Activated CD8-positive, alpha-beta memory T cell treated with anti-CD3 and anti-CD28 coated beads, Interleukin-2, amount 50 U/mL, for 48 hours (primary cell): Measurements from ENCODE around the gene MR1.

Experiments used
- DNase-seq: peaks from one replicate; pipeline ENCODE4 v3.0.0-alpha.2; 2020

MR1 gene

DNA sequence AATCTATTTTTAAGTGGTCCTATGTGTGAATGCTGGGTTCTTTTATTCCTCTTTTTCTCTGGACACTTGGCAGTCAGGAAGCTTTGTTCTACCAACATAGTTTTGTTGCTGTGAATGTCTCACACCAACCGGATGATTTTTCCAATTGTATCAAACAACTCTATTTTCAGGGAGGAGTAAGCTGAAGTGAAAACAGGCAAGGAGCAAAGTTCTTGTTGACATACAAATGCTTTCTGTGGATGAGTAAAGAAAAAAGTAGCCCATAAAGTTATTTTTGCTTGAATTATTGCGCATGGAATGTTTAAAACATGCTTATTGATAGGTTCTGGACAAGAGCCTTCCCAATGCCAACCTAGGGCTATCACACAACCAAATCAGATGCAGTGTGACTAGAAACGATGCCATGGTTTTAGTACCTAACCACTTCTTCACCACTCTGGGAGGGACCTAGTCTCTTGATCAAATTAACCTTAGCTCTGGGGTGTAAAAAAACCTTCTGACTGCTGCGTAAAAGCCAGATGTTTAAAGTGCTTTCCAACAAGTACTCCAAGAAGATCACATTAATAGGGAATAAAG is 59.2 kb downstream of the MR1 start:
- no peak for DNase-seq

DNA sequence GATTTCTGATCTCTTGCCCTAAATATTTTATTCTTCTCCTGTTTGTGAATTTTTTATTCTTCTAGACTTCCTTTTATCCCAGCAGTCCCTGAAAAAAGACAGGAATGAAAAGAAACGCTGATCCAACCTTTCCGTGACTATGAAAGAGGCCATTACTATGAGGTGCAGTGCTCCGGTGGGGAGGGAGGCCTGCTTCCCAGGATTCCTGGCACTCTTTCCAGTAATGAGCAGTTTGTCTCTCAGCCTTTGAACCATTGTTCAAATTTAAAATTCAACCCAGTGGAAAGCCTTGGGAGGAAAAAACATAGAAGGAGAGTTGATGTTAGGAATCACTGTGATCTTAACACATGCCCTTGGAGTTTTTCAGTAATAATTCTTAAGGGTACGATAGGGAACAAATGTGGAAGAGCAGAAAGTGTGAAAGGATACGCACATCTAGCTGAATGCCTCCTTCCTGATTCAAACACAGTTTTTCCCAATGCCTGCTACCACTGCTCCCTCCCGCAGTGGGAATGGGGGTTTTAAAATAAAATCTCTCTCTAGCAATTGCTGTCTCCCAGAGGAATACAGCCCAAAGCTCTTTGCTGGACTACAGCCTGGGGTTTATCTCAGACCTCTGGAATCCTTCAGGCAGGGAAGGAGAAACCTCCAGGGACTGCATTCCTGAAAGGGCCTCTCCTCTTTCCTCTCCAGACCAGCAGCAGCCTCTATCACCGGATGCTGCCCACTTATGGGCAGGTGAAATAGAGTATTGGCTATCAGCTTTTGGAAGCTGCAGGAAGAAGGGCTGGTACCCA is 60.8 kb downstream of the MR1 start:
- no peak for DNase-seq

DNA sequence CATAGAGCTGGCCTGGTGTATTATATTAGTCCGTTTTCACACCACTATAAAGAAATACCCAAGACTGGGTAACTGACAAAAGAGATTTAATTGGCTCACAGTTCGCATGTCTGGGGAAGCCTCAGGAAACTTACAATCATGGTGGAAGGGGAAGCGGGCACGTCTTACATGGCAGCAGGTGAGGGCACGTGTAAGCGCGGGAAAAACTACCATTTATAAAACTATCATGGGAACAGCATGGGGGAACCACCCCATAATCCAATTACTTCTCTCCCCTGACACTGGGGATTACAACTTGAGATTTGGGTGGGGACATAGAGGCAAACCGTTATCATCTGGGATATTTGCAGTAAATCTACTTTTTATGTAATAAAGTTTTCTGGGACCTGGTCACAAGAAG is 61.5 kb downstream of the MR1 start:
- DNase-seq = no peak

DNA sequence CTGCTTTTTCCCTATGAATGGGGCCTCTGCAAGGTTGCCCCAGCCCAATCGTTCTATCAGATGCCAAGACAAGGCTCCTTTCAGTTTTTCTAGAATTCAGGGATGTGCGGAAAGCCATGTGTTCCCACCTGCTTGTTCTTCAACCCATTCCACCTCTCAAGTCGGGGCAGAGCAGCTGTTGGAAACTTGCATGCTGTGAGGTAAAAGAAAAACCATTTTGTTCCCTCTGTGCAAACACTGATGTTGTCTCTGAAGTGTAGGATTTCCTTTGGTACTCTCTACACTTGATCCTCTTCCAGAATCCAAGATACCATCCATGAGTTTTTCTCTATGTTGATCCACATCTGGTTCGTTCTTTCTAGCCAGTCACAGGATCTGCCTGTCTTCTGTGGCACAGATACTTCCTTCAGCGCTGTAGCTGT is 62.0 kb downstream of the MR1 start:
- no peak for DNase-seq

DNA sequence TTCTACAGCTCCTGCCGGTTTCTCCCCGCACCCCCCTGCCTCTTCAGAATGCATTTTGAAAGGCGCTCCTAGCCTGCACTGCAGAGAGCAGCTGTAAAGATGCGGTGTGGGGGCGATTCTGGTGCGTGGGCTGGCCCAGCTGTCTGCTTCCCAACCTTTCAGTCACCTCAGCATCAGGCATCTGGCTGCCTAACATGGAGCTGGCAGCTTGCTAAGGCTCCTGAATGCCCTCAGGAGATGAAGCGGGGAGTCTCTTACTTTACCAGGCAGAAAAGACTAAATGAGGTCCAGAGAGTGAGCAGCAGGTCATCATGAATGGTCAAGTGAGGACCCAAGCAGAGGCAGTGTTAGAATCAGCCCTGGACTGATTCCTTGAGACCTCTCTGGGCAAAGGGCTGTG is 63.5 kb downstream of the MR1 start:
- no peak for DNase-seq

DNA sequence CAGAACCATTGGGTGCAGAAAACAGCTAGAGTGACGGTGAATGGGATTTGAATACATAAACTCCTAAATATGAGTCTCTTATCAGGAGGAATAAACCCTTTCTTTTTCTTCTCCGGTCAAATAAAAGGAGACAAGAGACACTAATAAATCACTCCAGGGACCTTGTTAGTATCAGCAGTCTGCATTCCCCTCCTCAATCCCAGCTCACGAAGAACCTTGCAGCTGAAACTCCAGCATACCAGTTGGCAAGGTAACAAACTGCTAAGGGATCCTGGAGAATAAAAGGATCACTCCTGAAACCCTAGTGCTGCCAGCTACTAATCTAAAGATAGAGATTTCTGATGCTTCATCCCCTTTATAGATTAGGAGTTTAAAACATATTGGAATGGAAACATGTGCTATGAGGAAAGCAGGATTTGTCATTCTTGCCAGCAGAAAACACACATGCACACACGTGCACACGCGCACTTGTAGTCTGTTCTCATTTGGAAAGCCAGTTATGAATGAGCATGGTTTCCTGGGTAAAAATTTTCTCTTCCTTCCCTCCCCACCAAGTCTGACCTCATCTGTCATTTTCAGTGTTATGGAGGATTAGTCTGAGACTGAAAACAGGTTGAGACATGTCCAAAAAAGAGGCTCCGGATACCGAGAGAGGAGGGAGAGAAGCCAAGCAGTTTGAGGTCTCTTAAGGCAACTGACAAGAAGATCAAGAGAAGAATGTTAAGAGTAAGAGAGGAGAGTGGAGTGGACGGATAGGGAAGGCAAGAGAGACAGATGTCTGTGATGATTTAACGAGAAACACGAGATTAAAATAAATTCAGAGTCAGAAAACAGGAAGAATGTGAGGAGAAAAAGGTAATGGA is 65.6 kb downstream of the MR1 start:
- no peak for DNase-seq

DNA sequence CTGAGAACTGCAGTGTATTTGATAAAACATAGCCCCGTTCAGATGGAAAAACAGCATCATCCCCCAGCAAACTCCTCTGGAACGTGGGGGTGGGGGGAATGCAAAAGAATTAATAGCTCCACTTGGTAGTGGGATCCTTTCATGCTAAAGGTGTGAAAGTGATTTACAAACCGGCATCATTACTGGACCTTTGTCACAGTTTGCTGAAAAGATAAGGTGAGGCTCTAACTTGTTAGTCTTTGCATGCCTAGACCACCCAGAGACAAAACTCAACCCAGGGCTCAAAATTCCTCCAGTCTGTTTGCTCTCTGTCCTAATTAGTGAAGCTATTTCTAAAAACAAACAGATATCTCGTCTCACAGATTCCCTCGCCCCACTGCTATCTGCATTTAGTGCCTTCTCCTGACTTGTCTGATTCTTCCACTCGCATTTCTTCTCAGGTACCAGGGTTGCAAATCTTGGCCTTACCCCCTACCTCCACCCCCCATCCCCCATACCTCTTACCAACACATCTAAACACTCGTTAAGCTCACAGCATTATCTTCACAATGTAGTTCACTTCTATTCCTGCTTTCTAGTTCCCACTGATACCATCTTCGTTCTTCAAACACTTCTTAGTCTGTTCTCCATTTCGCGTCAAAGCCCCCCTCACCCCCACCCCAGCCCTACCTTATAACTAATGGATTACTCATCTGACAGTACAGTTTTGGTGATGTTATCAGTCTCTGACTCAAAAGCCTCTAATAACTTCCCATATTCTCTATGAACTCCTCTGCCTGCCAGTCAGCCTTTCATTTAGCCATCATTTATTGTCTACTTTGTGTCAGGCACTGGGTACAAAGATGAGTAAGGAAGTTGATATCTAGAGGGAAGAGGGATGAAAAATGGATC is 66.5 kb downstream of the MR1 start:
- DNase-seq = no peak

DNA sequence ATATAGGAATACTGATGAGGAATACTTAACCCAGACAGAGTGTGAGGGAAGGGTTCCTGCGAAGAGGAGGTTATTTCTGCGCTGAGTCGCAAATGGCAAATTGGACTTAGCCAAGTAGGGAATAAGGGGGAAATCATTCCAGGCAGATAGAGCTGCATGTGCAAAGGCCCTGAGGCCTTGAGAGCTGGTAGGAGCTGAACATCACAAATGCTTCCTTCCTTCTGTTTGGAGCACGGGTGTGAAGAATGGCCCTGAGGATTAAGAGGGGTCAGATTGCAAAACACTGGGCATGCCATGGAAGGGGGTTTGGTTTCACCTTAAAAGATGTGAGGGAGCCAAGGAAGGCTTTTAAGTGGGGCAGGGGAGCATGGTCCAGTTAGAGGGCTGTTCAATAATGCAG is 67.2 kb downstream of the MR1 start:
- no peak for DNase-seq

DNA sequence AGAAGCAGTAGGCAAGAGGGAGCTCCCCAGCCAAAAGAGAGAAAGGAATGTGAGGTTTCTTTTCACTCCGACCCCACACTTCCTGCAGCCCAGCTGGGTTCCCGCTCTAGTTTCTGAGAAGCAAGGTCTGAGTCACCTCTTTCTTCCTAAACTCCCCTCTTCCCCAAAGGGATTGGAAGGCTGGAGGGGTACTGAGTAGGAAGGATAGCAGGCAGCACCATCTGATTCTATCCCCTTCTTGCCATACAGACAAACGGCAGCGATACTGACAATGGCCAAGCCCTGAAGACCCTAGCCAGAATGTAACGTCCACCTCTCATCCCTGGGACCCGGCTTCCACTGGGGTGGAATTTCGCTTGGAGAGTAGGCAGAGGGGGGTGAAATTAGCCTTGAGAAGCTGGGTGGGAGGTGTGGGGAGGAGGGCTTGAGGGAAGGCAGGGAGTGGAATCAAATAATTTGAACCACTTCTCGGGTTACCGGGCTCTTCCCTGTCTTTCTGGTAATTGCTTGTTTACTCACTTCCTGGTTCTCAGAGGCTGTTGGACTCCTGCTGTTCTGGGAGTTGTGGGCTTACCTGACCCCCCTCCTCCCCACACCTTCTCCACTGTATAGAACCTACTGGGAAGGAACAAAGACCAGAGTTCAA is 67.9 kb downstream of the MR1 start:
- no peak for DNase-seq

DNA sequence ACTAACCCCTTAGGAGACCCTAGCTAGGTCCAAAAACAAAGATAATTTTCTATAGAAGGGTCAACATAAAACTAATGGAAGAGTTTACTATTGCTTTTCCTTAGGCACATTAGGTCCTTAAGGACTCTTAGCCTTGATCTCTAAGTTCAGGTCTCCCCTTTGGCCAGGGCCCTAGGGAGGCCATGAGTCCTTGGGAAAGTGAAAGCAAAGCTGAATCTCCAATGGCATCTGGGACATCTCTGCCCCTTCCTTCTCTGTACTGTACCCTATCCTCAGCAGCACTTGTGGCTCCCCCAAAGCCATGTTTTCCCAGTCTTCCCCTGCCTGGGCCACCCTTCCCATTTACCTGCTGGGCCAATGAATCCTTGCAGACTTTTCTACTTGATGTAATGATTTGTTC is 69.1 kb downstream of the MR1 start:
- no peak for DNase-seq

DNA sequence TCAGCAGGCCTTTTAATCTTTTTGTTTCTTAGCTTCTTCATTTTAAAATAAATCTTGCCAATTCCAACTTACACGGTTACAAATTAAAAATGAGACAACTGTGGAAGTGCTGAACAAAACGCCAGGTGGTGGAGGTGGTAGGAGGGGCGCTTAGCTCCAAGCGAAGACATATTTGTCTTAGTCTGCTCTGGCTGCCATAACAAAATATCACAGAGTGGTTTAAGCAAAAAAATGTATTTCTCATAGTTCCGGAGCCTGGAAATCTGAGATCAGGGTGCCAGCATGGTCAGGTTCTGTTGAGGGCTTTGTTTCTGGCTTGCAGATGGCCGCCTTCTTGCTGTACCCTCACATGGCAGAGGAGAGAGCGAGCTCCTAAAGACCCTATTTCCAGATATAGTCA is 69.6 kb downstream of the MR1 start:
- DNase-seq = no peak

DNA sequence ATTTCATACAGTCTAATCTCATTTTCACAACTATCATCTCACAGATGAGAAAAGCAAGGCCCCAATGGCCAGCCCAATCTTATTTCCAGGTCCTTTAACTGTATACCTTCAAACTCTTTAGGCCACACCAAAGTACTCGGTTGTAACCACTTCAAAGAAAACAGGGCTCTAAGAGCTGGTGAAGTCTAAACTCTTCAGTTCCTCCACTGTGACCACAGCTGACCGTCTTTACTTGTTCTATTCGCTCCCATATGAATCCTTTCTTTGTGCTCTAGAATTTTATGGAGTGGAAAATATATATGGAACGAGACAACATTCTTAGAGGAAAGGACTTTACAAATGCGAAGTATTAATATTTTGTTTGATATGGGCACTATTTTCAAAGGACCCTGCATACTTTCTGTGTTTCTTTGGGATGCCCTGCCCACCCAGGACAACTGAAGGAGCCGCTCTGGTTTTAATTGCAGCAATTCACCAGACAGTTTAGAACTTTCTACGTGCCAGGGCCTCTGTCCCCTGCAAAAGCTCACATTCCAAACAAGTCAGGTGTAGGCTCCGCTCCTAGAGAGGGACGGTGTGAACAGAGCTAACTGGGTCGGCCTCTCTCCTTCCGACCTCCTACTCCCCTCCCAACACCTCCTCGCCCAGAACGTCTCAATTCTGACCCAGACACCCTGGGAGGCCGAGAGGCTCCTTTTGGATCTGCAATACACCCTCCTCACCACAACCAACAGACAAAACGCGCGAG is 70.4 kb downstream of the MR1 start:
- no peak for DNase-seq

DNA sequence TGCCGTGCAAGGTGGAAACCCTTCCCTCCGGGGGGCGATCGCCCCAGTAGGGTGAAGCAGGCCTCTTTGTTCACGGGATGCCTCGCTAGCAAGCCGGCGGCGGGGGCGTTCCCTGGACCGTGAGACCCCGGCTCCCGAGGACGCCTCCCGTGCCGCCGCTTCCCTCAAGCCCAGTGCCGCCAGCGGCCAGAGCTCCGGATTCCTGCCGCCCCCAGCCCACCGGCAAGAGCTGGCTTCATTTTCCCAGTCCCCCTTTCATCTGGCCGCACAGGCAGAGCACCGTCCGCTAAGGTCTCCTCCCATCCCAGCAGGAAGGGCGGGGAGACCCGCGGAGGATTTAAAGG is 71.0 kb downstream of the MR1 start:
- DNase-seq = peak; percentile 75

DNA sequence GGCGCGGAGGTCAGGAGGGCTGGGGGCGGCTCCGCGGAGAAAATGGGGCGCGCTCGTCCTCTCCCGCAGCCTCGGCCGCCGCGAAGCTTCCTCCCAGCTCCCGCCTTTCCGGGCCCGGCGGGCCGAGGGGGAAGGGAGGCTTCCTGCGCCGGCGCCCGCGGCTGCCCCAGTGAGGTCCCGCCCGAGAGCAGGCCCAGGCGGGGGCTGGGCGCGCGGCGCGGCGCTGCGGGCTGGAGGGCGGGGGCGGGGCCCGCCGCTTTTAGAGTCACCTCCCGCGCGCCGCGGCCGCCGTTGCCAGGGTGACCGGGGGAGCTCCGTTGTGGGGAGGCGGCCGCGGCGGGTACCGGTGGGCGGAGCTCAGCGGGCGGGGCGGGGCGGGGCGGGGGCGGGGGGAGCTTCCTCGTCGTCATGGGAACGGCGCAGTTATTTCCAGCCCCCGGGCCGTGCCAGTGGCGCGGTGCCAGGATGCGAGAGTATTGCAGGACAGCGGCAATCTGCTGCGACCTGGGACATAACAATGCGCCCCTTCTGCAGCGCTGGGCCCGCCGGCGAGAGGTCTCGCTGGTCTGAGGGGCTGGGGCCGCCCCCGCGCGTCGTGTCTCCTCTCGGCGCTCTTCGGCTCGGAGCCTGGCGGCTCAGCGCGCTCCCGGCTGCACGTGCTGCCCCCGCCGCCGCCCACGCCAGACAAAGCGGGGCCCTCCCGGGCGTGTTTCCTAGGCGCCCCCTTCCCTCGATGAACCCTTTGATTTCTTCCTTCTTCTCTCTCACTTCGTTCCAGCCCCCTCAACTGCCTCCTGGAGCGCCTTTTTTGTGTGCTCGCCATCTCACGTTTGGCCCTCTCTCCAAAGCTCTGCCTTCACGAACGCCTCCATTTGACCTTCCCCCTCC is 71.6 kb downstream of the MR1 start:
- peak; percentile 94 for DNase-seq

DNA sequence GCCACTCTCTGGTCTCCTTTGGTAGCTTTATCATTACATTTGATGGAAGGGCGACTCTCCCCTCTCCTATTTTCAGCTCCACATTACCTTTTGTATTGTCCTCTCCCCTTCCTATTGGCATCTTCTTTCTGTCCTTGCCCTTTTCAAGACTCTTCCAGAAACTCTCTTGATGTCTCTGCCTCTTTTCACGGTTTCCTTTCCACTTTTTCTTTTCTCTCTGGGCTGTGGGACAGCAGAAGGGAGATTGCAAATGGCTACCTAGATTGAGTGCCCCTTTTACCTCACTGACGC is 72.2 kb downstream of the MR1 start:
- DNase-seq = no peak

DNA sequence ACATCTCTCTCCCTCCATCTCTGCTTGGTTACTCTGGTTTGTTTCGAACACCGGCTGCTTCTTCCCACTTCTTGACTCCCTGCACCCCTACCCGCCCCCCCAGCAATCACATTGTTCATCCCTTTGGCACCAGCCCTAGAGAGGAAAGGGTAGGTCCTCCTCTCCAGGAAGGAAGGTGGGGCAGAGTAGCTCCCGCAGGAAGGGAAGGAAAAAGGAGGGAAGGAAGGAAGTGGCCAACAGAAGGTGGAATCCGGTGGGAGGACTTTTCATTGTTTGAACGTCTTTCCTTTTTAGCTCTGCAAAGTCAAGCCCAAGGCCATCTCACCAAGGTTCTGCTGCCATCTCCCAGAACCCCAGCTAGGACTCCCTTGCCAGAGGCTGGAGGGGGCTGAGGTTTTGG is 72.7 kb downstream of the MR1 start:
- no peak for DNase-seq

DNA sequence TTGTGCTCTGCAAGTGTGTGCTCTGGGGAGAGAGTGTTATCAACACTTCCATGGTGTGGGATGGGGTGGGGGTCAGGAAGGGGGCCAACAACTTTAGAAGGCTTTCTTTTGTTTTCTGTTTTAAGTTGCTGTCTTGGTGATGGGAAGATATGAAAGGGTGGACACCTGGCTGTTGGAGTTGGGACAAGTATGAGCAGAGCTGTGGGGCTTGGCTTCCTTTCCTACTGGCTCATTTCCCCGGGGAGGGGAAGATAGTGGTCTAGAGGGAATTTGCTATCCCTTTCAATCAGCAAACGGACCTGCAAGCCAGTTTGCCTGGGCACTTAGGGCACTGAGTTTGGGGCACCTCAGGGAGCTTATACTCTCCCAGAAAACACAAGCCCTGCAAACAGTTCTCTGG is 73.9 kb downstream of the MR1 start:
- no peak for DNase-seq

DNA sequence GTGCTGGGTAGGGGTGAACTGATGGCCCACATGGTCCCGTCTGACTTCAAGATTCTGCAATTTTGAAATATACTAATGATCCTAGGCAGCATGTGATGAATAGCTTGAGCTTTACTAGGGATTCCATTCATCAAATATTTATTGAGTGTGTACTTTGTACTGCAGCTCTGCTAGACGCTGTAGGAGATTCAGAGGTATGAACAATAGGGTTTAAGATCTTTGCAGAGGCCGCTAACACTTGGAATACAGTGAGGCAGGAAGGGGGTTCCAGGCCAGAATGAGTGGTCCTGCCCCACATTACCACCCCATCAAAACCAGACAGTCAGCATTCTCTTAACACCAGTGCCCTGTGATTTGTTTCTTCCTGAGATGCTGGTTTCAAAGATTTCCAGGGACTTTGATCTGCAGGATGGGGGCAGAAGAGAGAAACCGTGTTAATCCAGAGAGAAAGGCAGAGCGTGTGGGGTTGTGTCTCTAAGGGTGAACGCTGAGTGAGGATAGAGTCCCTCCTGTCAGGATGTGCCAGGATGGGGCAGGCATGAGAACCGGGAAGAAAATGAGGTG is 74.6 kb downstream of the MR1 start:
- DNase-seq = no peak

DNA sequence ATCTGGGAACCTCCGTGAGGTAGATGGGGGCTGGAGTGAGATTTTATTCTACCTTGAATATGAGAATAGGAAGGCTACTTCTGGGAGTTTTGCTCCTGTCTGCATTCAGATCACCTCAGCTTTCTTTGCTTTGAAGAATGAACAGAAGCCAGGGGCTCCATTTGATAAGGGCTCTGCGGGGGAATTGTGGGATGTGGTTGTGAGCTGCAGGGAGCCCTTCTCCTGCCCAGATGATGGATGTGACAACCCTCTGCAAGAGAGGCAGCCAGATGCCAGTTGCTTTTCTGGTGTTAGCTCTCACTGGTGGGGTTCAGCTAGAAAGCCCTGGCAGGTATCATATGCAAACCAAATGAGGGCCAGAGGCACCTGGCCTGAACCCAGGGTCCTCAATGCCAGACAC is 76.2 kb downstream of the MR1 start:
- no peak for DNase-seq
